HTR-8/SVneo (cell line): ENCODE data around the gene PCGF5.
"Not testable (repeated sequence)": the region's sequence is repeated elsewhere in the genome, so short reads cannot be mapped to it uniquely, and the experiment has no call there.

Experiments
- DNase-seq: peaks from one replicate; pipeline ENCODE4 v3.0.0; 2011; ENCODE audit warnings: low spot score, mixed read lengths; ENCODE audit not compliant: insufficient read length
- FAIRE-seq: peaks from 2 replicates; lab custom pipeline; 2011; peaks lifted over from hg19 to GRCh38; lab: Jason Lieb, UNC

PCGF5 gene

GRCh38 chr10:91257310-91257709, 36.8 kb downstream of the PCGF5 start:
- no peak for FAIRE-seq

GRCh38 chr10:91260417-91260816, 40.0 kb downstream of the PCGF5 start:
- not testable (repeated sequence) for FAIRE-seq, DNase-seq

More at GRCh38 chr10:91257310-91257709, 36.8 kb downstream of the PCGF5 start:
- DNase-seq = no peak

- DNase-seq (no peak), FAIRE-seq (no peak)
Observed at GRCh38 chr10:91271886-91272285, 51.4 kb downstream of the PCGF5 start.

- no peak for FAIRE-seq
- DNase-seq = no peak
Observed at GRCh38 chr10:91284486-91285090, 64.1 kb downstream of the PCGF5 start.

- DNase-seq (no peak), FAIRE-seq (no peak)
Observed at GRCh38 chr10:91286572-91286971, 66.1 kb downstream of the PCGF5 start.

GRCh38 chr10:91287276-91287675, 66.8 kb downstream of the PCGF5 start:
- FAIRE-seq (no peak), DNase-seq (no peak)

GRCh38 chr10:91287912-91288311, 67.4 kb downstream of the PCGF5 start:
- DNase-seq (no peak), FAIRE-seq (no peak)

GRCh38 chr10:91289305-91289704, 68.8 kb downstream of the PCGF5 start:
- DNase-seq = no peak
- FAIRE-seq = no peak

GRCh38 chr10:91290607-91291006, 70.1 kb downstream of the PCGF5 start:
- no peak for DNase-seq
- no peak for FAIRE-seq

GRCh38 chr10:91294134-91294906, 73.9 kb downstream of the PCGF5 start:
- FAIRE-seq (no peak), DNase-seq (no peak)

- FAIRE-seq (no peak), DNase-seq (no peak)
Observed at GRCh38 chr10:91295346-91295745, 74.9 kb downstream of the PCGF5 start.

GRCh38 chr10:91296471-91296870, 76.0 kb downstream of the PCGF5 start:
- no peak for FAIRE-seq
- DNase-seq = peak; percentile 34

- peak; percentile 62 for FAIRE-seq
Observed at GRCh38 chr10:91298224-91298871, 77.9 kb downstream of the PCGF5 start.

GRCh38 chr10:91299999-91300575, 79.6 kb downstream of the PCGF5 start:
- FAIRE-seq (no peak), DNase-seq (no peak)

More at GRCh38 chr10:91298224-91298871, 77.9 kb downstream of the PCGF5 start:
- DNase-seq = peak; percentile 82

- DNase-seq, FAIRE-seq: not testable (repeated sequence)
Observed at GRCh38 chr10:91302946-91303345, 82.5 kb downstream of the PCGF5 start.

- not testable (repeated sequence) for DNase-seq, FAIRE-seq
Observed at GRCh38 chr10:91305979-91306378, 85.5 kb downstream of the PCGF5 start.

GRCh38 chr10:91307489-91307888, 87.0 kb downstream of the PCGF5 start:
- DNase-seq (no peak), FAIRE-seq (no peak)

GRCh38 chr10:91309711-91310110, 89.2 kb downstream of the PCGF5 start:
- DNase-seq = no peak
- FAIRE-seq = no peak

GRCh38 chr10:91311601-91312381, 91.3 kb downstream of the PCGF5 start:
- no peak for DNase-seq
- FAIRE-seq = no peak

GRCh38 chr10:91312382-91312733, 91.9 kb downstream of the PCGF5 start:
- no peak for DNase-seq
- no peak for FAIRE-seq
